Stimulated activated CD8-positive, alpha-beta memory T cell treated with anti-CD3 and anti-CD28 coated beads, Interleukin-15, amount 100 ng/mL, for 4 hours (primary cell): ENCODE measurements around the gene MYO18A.

ENCODE experiments used
- DNase-seq, 2 donors: peaks; one replicate each; pipeline ENCODE4 v3.0.0-alpha.2; 2020; ENCODE audit warnings: low read depth in 2 of 2

MYO18A gene

DNA sequence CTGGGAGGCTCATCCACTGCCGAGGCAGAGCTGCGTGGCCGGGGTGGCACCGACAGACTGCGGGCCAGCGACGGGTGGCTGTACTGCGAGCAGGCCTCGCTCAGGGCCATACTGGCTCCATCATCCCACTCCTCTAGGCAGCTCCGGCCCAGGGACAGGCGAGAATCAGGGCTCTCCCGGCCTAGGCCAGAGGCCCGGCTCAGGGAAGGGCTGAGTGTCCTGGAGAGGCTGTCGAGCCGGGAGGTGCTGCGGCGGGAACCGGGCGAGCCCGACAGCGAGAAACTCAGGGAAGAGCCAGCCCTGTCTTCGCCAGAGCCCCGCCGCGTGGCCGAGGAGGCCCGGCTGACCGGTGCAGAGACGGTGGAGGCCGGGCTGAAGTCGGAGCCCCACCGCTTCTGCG, 99.9 kb downstream of the MYO18A start:
- DNase-seq = no peak

DNA sequence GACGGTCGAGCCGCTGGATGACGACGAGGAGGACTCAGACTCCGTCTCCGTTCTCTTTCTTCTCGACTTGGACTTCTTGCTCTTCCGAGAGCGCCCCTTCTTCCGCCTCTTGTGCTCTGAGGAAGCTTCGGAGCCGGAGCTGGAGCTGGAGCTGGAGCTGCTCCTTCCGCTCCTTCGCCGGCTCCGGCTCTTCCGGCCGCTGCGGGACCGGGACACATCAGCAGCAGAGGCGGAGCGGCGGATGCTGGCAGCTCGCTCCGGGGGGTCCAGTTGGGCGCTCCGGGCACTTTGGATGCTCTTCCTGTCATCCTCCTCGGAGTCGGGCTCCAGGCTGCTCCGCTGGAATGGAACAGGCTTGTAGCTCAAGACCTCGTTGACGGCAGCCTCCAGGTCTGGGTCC, 100.3 kb downstream of the MYO18A start:
- no peak for DNase-seq

DNA sequence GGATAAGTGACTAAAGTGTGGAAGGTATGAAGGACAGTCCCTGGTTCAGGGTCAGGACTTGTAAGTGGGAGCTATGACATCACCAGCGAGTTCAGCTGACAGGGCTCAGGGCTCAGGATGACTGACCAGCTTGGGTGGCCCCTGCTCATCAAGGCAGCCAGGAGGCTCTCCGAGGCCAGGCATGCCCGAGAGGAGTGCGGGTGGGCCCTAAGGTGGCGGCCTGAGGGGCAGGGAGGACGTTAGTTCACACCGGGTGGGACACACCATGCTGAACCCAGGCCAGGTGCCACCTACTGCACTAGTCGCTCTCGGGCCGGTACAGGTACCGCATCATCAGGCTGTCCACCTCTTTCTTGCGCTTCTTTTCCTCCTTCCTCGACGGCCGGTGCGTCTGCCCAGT, 100.8 kb downstream of the MYO18A start:
- no peak for DNase-seq

DNA sequence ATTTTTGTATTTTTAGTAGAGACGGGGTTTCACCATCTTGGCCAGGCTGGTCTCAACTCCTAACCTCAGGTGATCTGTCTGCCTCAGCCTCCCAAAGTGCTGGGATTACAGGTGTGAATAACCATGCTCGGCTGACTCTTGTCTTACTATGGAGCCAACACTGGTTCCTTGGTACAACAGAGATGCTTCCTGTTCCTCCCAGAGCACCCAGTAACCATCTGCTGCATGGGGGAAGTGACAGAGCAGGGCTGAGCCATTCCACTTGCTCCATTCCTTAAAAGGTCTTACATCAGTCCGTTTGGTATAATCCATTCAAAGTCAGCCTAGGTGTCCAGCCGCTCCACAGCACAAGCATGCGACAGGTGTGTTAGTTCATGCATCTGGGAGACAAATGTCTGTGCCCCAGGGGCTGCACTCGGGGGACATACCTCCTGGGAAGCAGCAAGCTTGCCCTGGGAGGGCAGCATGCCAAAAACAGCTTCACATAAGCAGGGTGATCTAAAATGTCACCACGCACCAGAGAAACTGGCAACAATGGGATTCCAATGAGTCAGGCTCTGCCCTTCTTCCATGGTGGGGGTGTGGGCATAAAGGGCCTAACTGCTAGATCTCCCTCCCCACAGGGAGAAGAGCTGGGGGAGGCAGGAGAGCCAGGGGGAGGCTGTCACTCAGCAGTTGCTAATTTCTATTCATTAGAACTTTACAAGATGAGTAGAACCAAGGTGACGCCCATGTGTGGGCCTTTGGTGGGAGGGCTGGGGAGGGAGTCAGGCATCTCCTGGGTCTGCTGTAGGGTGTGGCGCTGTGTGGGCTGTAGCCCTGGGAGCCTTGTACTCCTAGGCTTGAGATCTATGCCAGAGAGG, 101.8 kb downstream of the MYO18A start:
- DNase-seq = no peak

DNA sequence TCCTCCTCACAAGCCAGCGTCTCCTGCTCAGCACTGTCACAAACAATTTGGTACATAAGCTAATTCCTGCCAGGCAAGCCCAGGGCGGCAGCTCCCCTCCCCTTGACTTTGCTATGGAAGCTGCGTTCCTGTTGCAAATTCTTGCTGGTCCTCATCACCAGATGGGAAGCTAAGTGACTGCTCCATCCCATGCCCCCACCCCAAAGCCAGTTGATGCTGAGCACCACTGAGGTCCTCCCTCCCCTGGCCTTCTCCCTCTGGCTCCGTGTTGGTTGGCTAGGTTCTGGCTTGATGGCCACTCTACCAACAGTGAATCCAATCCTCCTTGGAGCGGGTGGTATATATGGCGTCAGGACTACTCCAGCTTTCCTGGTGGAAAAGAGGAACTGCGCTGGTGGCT, 102.9 kb downstream of the MYO18A start:
- no peak for DNase-seq

DNA sequence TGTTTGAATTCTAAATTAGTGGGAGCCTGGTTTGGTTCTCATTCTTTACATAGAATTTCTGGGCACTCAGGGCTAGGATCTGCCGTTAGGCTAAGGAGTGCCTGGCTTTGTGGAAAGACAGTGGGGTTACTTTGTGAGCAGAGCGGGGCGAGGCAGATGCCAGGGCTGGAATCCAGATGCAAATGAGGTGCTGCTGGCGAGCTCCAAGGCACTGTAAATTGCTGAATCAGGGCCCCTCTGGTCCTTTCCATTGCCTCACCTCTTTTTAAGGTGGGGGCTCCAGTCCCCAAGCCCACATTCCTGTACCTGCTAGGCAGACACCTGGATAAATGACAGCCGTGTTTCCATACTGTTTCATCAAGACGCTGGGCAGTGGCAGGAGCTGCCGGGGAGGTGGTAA, 103.5 kb downstream of the MYO18A start:
- no peak for DNase-seq

DNA sequence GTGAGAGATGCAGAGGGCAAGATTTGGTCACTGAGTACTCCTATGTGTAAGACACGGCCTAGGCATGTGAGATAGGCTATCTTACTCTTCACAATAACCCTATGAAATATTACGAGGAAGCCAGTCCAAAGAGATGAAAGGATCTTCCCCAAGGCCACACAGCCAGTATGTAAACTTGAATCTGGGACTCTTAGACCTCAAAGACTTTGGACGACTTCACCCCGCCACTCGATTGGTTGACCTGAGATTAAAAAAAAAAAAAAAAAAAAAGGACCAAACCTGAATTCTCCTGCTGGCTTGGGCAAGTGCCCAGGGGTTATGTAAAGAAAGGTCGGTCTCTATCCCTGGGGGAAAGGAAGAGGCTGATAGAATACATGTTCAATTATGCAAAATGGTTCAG, 104.1 kb downstream of the MYO18A start:
- no peak for DNase-seq

DNA sequence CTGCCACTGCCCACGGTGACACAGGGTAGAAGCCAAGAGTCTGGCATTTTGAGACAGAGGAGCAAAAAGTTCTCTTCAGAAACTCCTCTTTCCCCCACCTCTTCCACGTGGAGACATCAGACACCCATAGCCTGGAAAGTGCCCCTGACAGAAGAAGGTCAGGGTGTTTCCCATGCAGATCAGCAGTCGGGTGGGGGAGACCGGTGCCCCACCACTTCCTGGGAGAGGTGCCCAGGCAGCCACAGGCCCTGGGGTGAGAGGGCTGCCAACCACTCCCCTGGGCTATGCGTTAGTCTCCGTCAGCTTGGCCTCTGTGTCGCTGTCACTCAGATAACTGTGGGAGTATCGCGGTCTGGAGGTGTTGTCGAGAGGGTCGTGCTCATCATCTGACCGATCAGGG, 105.7 kb downstream of the MYO18A start:
- DNase-seq = no peak

DNA sequence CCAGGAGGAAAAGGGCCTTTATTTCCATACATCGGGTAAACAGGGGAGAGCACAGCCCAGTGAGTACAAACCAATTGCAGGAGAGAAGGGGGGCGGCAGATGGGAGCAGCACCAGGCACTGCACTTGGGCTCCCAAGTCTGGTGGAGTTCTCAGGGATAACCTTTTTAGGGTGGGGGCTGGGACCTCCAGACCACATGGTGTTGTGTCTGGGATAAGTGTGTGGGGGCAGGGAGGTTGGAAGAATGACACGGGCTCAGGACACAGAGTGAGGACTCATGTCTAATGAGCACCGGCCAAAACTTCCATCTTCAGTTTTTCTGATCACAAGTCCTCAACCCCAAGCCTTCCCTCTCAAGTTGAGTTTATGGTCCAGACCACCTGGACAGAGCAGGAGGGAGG, 106.7 kb downstream of the MYO18A start:
- DNase-seq = no peak

DNA sequence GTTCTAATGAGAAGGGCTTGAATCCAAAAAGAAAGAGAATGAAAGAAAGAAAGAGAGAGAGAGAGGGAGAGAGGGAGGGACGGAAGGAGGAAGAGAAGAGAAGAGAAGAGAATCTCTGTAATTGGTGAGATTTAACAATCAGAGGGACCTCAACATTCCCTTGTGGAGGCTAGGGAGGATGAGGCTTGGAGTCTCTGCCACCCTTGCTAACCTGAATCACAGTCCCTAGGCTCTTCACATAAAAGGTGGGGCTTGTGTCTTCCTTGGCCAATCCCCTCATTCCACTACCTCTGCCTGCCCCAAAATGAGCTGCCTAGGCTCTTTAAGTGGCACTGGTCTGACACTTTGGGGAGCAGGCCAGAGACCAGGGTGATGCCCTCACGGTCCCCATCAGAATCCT, 107.2 kb downstream of the MYO18A start:
- no peak for DNase-seq

DNA sequence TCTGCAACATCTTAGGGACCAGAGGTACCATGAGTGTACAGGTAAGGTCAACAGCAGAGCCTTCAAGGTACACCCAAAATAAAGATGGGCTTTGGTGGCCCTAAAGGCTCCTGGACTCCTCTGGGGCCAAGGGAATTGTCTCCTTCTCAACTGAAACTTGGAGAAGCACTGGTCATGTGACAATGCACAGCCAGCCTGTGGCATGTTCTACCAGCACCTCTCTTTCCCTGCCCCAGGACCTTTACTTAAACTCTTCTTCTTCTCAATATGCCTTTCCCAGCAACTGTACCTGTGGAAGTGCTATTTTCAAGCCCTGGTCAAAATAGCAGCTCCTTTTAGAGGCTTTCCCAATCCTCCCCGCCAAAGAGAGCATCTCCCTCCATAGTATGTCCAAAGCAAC, 108.9 kb downstream of the MYO18A start:
- no peak for DNase-seq

DNA sequence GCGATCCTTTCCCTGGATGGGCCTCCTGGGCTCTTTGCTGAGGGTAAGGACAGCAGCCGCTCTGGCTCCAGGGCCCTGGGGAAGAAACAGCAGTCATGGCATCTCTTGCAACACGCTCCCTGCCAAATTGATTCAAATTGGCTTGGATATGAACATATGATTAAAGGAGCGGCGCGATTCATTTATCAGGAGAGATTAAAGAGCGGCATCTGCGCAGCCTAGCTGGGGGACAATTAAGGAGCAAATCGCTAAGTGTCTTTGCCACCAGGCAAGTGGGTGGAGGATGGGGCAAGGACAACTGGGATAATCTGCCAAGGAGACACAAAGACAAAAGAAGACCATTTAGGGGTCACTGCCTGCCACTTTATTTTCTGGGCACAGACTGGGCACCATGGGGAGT, 109.4 kb downstream of the MYO18A start:
- no peak for DNase-seq

DNA sequence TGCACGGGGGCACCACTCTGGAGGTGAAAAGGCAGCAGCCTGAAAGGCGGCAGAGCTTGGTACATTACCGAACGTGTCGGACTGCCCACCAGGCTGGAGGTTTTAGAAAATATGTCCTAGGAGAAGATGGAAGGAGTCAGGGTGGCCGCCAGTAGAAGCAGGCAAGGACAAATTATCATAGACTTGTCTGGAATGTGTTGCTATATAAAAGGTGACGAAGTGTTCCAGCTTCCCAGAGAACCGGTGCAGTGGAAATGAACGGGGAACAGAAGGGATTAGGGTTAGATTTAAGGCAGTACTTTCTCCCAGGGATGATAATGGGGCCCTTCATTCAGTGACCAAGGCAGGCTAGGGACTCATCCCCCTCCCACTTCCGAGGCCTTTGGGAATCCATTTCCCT, 109.9 kb downstream of the MYO18A start:
- no peak for DNase-seq

DNA sequence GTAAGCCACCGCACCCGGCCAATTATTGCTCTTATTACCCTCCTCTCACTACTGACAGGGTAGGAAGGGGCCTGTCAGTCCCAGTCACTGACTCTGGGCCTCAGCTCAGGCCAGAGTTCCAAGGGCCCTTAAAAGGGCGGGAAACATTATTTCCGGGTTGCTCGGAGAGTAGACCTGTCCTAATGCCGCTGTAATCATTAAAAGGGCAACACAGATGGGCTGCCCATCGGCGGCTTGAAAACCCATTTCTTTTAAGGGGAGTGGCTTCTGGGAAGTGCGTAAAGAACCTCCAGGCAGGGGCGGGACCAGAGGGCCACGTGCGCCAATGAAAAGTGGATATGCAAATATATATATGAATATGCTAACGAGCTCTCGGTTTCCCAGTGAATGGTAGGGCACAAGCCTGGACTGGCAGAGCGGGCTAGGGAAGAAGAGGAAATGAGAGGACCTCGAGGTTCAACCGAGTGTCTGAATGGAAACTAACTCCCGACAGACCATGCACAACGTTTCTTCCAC, 110.6 kb downstream of the MYO18A start:
- no peak for DNase-seq

DNA sequence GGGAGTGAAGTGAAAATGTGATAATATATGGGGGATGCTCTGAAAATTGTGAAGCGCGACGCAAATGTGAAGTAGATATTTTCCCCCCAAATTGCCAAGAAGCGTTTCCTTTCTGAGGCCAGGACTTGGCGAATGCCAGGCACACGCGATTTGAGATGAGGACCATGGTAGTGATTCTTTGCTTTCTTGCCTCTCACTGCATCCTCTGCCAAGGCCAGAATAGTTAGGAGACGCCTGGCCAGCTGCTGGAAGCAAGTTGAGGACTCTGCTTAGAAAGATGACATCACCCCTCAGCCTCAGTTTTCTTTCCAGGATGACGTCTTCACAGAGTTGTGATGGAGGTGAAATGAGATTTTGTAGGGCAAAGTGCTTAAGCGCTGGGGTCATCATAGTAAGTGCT, 111.4 kb downstream of the MYO18A start:
- no peak for DNase-seq

DNA sequence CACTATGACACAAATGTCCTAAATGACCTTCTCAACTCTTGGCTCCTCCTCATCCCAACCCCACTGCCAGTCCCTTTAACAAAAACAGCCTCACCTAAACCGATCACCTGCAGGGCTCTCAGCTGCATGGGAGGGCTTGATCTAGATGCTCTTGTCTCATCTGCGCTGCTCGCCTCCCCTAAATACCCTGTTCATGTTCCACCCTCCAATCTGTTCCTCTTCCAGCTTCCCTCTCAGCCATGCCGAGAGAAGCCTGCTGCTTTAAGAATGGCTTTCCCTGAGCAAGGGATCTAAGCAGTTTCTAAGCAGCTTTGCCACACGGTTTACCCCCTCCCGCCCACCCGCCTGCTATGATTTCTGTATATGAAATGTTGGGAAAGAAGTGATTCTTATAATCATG, 113.6 kb downstream of the MYO18A start:
- no peak for DNase-seq

DNA sequence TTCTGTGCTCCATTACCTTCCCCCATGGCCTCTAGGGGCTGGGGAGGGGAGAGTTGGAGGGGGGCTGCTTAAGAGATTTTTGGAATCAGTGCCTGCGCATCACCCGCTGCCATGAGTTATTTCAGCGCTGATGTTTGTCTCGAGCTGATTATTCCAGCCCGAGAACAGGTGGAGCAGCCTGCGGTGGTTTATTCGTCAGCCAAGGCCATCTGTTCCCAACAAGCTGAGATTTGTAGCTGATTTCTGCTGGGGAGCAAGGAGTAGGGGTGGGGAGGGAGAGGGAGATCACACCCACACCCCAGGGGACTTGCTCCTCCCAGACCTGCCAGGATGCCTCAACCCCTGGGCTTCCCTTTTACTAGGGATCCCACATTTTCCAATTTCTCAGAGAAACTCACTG, 114.2 kb downstream of the MYO18A start:
- DNase-seq = no peak

DNA sequence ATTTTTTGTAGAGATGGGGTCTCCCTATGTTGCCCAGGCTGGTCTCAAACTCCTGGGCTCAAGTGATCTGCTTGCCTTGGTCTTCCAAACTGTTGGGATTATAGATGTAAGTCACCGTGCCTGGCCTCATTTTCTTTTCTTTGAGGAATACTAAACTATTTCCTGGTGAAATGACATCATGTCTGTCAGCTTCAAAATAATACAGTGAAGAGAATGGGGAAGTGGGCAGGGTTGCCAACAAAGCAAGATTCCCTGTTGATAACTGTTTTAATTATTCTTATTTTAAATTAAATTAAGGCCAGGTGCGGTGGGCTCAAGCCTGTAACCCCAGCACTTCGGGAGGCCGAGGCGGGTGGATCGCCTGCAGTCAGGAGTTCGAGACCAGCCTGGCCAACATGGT, 116.2 kb downstream of the MYO18A start:
- DNase-seq = no peak

DNA sequence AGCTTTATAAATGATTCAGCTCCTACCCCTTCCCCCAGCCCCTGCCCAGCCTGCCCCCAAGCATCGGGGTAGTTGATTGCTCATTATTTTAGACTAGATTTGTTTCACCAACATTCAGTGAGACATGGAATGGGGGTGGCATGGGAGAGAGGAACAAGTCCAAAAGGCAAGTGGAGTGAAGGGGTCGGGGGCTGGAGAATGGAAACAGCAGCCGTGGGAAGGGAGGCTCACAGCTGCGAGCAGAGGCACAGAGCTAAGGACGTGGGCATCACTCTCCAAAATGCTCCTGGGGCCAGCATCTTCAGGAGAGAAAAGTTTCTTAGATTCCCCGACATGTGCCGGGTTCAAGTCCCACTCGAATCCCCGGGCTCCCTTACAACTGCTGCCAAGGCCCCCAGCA, 118.0 kb downstream of the MYO18A start:
- no peak for DNase-seq

DNA sequence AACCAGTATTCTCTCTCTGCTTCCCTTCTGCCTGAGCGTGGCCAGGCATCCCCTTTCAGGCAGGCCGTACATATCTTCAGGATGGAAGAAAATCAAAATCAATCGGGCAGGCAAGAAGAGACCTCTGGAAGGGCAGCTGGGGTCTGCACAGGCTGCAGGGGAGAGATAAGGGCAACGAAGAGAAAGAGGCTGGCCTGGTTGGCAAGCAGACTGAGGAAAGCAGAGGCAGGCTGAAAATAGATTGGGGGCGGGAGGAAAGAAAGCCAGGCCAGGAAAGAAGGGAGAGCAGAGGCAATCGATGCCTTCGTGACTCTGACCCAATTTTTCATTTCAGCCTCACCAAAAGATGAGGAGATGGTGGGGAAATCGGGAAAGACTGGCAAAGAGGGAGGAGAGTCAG, 119.2 kb downstream of the MYO18A start:
- DNase-seq = no peak

DNA sequence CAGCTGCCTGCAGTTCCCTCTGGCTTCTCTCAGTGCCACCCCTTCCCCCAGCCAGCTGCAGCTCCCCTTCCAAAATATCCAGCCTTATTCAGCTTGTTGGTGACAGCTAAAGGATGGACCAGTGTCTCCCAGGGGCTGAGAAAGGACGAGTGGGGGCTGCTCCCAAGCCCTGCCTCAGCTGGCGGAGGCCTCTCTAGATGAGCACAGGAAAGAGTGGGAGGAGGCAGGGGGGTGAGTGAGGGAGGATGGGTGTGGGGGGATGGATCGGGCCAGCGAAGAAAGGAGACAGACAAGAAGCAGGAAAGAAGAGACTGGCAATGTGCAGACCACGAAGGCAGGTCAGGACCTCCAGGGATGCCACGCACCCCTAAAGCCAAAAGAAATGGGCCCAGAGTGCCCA, 119.7 kb downstream of the MYO18A start:
- DNase-seq = no peak

DNA sequence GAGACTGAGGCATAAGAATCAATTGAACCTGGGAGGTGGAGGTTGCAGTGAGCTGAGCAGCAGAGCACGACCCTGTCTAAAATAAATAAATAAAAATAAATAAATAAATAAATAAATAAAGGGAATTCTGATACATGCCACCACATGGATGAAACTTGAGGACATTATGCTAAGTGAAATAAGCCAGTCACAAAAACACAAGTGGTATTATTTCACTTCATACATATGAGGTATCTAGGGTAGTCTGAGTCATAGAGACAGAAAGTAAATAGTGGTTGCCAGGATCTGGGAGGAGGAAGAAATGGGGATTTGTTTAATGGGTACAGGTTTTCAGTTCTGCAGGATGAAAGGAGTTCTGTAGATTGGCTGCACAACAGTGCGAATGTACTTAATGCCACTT, 120.9 kb downstream of the MYO18A start:
- no peak for DNase-seq

DNA sequence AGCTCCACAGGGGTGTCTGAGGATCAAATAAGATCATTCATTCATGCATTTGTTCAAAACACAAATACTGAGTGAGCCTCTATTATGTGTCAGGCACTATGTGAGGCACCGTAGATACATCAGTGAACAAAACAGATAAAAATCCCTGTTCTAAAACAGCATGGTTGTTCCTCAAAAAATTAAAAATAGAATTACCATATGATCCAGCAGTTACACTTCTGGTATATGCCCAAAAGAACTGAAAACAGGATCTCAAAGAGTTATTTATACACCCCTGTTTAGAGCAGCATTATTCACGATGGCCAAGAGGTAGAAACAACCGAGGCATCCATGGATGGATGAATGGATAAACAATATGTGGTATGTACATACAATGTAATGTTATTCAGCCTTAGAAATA, 121.8 kb downstream of the MYO18A start:
- no peak for DNase-seq

DNA sequence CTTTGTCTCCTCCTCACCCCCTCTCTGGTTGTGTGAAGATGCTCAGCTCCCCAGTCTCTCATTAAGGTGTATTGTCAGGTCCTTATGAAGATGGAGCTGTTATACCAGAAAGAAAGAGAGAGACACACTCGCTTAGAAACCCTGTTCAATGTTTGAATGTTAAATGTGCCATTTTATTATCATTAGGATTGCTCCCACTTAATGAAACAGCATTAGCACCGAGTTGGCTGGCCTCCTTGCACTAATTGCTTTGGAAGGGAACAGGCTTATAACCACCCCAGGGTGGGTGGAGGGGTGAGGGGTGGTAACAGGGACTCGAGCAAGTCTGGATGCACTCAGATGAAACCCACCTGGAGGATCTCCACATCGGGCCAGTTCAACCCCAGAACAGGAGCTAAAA, 122.8 kb downstream of the MYO18A start:
- DNase-seq = no peak
